ENCODE measurements around the gene CLCN4.

The CLCN4 gene

DNA sequence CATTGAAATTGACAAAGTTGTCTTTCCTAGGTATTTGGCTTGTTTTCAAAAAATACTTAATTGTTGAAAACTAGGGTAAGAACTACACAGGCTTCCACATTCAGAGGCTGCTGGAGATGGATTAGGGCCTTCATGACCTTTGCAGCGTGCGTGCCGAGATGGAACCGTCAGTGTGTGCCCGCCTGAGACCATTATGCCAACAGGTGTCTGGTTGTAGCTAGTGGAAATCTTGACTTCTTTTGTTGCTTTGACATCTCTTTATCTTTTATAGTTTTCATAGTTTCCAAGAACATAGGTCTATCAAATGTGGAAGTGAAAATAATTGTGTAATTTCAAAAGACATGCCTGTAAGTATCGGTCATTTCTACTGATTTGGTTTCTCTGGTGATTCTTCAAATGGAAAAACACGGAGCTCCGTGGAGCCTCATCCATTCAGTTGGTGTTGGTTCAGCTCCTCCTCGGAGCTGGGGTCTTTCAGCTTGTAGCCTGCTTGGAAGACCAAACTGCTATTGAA is 38.9 kb upstream of the CLCN4 start:
- H3K4me3 ChIP-seq (ENCODE audit: low read depth, low read length), result no peak overlapping the region
- no peak overlapping the region for H2AFZ ChIP-seq (ENCODE audit: low read length, unreplicated experiment)
- no peaks in the 10 kb centered on the region for H3K4me1 ChIP-seq (ENCODE audit: control insufficient read depth, insufficient read depth, low read length, unreplicated experiment)
- no peaks in the 10 kb centered on the region for H3K27me3 ChIP-seq (ENCODE audit: insufficient read depth, low read length)
- H3K36me3 ChIP-seq (ENCODE audit: insufficient read depth, low read length), result peaks cover 64% of the 10 kb centered on the region
- no peaks in the 10 kb centered on the region for H3K79me2 ChIP-seq (ENCODE audit: control insufficient read depth, insufficient read depth, low read length, unreplicated experiment)
- H3K27ac ChIP-seq (ENCODE audit: low read depth, low read length), result no peak overlapping the region

DNA sequence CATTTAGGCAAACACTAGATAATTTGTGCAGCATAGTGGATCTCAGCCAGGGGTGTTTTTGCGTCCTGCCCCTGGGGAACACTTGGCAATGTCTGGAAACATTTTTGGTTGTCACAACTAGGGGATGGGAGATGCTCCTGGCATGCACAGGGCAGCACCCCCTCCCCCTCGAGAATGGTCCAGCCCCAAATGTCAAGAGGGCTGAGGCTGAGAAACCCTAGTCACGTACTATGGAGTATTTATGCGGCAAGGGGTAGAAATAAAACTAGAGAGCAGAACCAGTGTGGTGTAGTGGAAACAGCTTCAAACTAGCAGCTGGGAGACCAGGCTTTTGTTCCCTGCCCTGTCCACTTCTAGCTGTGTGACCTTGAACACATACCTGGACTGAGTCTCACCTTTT is 38.2 kb upstream of the CLCN4 start:
- no peaks in the 10 kb centered on the region for H3K79me2 ChIP-seq (ENCODE audit: control insufficient read depth, insufficient read depth, low read length, unreplicated experiment)
- no peak overlapping the region for H3K27ac ChIP-seq (ENCODE audit: low read depth, low read length)
- no peak overlapping the region for H3K4me3 ChIP-seq (ENCODE audit: low read depth, low read length)
- no peaks in the 10 kb centered on the region for H3K4me1 ChIP-seq (ENCODE audit: control insufficient read depth, insufficient read depth, low read length, unreplicated experiment)
- H3K27me3 ChIP-seq (ENCODE audit: insufficient read depth, low read length), result no peaks in the 10 kb centered on the region
- H2AFZ ChIP-seq (ENCODE audit: low read length, unreplicated experiment), result no peak overlapping the region
- peaks cover 66% of the 10 kb centered on the region for H3K36me3 ChIP-seq (ENCODE audit: insufficient read depth, low read length)

DNA sequence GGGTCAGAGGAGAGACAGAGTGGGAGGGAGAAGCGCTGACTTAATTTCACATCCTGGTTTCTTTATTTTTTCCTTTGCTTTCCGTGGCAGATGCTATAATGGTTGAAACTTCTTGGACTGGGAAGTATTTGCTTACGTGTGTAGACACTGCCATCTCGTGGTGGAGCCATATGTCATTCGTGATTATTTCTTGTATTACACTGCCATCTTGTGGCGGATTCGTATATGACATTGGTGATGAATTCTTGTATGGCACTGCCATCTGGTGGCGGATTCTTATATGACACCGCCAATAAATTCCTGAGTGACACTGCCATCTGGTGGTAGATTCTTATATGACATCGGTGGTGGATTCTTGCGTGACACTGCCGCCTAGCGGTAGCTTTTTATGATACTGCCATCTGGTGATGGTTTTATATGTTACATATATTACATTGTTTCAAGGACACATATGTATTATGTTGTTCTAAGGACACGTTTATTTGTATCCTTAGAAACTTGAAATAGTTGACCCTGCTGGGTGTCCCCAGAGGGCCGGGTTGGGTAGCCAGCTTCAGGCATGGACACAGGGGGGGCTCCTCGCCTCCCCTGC is 37.3 kb upstream of the CLCN4 start:
- H3K79me2 ChIP-seq (ENCODE audit: control insufficient read depth, insufficient read depth, low read length, unreplicated experiment), result no peaks in the 10 kb centered on the region
- H2AFZ ChIP-seq (ENCODE audit: low read length, unreplicated experiment), result no peak overlapping the region
- no peaks in the 10 kb centered on the region for H3K4me1 ChIP-seq (ENCODE audit: control insufficient read depth, insufficient read depth, low read length, unreplicated experiment)
- no peak overlapping the region for H3K27ac ChIP-seq (ENCODE audit: low read depth, low read length)
- no peaks in the 10 kb centered on the region for H3K27me3 ChIP-seq (ENCODE audit: insufficient read depth, low read length)
- peaks cover 71% of the 10 kb centered on the region for H3K36me3 ChIP-seq (ENCODE audit: insufficient read depth, low read length)
- no peak overlapping the region for H3K4me3 ChIP-seq (ENCODE audit: low read depth, low read length)

DNA sequence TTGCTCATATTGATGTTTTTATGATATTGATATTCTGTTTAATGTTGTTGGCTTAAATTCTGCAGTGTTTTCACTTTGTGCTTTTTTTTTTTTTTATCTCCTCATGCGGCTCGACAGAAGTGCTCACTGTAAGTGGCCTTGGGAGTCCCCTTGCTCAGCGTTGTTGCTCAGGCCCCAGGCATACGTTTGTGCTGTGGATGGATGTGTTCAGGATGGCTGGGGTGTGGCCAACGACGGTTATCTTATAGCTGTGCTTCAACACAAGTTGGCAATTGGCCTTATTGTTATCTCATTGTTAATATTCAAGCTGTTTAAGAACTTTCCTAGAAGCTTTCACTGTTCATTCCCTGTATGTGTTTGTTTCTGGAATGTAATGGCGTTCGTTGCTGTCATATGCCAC is 36.4 kb upstream of the CLCN4 start:
- Histone ChIP-seq H3K4me3 (ENCODE audit: low read depth, low read length) (no peak overlapping the region), H3K27me3 (ENCODE audit: insufficient read depth, low read length) (no peaks in the 10 kb centered on the region), H3K36me3 (ENCODE audit: insufficient read depth, low read length) (peaks cover 66% of the 10 kb centered on the region), H3K27ac (ENCODE audit: low read depth, low read length) (no peak overlapping the region), H2AFZ (ENCODE audit: low read length, unreplicated experiment) (no peak overlapping the region), H3K79me2 (ENCODE audit: control insufficient read depth, insufficient read depth, low read length, unreplicated experiment) (no peaks in the 10 kb centered on the region), H3K4me1 (ENCODE audit: control insufficient read depth, insufficient read depth, low read length, unreplicated experiment) (no peaks in the 10 kb centered on the region)

DNA sequence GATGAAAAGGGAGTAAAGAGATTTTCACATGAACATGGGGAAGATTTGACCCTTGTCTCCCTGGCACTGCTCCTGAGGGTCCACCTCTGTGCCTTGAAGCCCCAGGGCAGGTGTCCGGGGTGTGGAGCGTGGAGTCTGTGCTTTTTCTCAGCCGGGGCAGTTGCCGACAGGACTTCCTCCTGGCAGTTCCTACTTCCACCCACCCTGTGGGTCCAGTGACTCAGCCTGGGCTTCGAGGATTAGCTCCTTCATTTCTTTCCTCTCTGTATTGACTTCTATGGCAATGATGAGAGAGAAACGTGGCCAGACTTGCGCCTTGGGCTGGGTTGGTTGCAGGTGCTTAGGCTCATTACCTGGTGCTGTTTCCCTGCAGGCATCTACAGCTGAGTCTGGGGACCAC is 35.9 kb upstream of the CLCN4 start:
- no peaks in the 10 kb centered on the region for H3K4me1 ChIP-seq (ENCODE audit: control insufficient read depth, insufficient read depth, low read length, unreplicated experiment)
- peaks cover 66% of the 10 kb centered on the region for H3K36me3 ChIP-seq (ENCODE audit: insufficient read depth, low read length)
- no peaks in the 10 kb centered on the region for H3K27me3 ChIP-seq (ENCODE audit: insufficient read depth, low read length)
- no peaks in the 10 kb centered on the region for H3K79me2 ChIP-seq (ENCODE audit: control insufficient read depth, insufficient read depth, low read length, unreplicated experiment)
- no peak overlapping the region for H3K27ac ChIP-seq (ENCODE audit: low read depth, low read length)
- no peak overlapping the region for H2AFZ ChIP-seq (ENCODE audit: low read length, unreplicated experiment)
- H3K4me3 ChIP-seq (ENCODE audit: low read depth, low read length), result no peak overlapping the region

DNA sequence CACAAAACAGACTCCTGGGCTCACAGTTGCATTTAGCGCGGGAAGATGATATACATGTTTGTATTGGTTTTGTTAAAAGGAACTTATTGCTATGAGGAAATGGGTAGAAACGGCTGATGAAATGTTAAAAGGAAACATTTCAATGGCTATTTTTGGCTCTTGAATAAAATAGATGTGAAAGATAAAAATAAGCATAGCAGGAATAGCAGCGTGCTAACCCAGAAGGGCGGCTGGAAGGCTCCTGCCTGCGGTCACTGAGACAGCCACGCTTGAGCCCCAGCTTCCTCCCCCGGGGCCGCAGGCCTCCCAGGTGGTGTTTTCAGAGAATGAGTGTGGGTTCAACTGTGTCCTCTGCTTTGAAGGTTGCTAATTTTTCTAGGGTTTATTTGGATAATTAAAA is 35.0 kb upstream of the CLCN4 start:
- Histone ChIP-seq H3K4me1 (ENCODE audit: control insufficient read depth, insufficient read depth, low read length, unreplicated experiment) (no peaks in the 10 kb centered on the region), H3K27ac (ENCODE audit: low read depth, low read length) (no peak overlapping the region), H2AFZ (ENCODE audit: low read length, unreplicated experiment) (no peak overlapping the region), H3K36me3 (ENCODE audit: insufficient read depth, low read length) (peaks cover 62% of the 10 kb centered on the region), H3K27me3 (ENCODE audit: insufficient read depth, low read length) (no peaks in the 10 kb centered on the region), H3K79me2 (ENCODE audit: control insufficient read depth, insufficient read depth, low read length, unreplicated experiment) (no peaks in the 10 kb centered on the region), H3K4me3 (ENCODE audit: low read depth, low read length) (no peak overlapping the region)

DNA sequence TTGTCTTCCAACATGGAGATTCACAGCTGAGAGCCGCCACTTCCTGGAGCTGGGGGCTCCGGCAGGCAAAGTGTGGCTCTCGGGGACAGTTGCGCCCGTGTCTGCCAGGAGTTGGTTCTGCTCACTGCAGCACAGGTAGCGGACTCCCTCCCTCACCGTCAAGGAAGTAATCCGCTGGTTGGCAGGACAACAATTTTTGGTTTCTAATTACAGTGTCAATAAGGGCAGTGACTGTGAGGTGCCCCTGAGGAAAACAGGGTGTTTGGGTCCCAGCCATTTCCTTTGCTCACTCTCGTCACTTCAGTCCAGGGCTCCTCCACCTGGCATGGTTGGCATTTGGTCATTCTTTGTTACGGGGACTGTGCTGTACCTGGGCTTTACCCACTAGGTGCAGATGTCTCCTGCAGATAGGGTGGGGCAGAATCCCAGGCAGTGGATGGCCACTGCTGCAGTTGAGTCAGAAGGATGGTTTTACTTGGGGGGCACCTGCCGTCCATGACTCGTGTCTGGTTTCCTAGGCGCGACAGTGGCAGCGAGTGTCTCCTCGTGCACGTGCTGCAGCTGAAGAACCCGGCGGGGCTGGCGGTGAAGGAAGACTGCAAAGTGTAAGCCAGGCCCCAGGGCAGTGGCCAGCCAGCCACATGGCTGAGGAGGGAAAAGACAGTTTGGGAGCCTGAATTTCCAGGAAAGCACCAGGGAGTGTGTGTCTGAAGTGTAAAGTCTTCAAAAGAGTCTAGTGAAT is 32.1 kb upstream of the CLCN4 start:
- H3K79me2 ChIP-seq (ENCODE audit: control insufficient read depth, insufficient read depth, low read length, unreplicated experiment), result no peaks in the 10 kb centered on the region
- no peak overlapping the region for H3K4me3 ChIP-seq (ENCODE audit: low read depth, low read length)
- H3K4me1 ChIP-seq (ENCODE audit: control insufficient read depth, insufficient read depth, low read length, unreplicated experiment), result no peaks in the 10 kb centered on the region
- no peak overlapping the region for H3K27ac ChIP-seq (ENCODE audit: low read depth, low read length)
- H2AFZ ChIP-seq (ENCODE audit: low read length, unreplicated experiment), result no peak overlapping the region
- H3K36me3 ChIP-seq (ENCODE audit: insufficient read depth, low read length), result peaks cover 44% of the 10 kb centered on the region
- H3K27me3 ChIP-seq (ENCODE audit: insufficient read depth, low read length), result no peaks in the 10 kb centered on the region

DNA sequence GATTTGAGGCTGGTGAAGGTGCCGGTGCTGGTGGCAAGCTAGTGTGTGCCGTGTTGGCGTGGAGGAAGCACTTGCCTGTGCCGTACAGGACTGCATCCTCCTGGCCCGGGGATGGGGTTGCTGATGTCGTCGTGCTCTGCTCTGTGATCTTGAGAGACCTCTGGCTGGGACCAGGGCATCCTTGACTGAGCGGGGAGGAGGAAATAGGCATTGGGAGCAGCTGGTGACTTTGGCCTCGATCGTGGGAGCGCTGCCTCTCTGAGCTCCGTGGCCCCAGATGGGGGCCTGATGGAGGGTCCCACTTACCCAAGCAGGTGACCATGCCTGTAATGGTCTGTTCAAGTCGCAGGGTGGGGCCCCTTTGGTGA is 31.5 kb upstream of the CLCN4 start:
- Histone ChIP-seq H3K4me3 (ENCODE audit: low read depth, low read length) (no peak overlapping the region), H3K27ac (ENCODE audit: low read depth, low read length) (no peak overlapping the region), H3K27me3 (ENCODE audit: insufficient read depth, low read length) (no peaks in the 10 kb centered on the region), H3K4me1 (ENCODE audit: control insufficient read depth, insufficient read depth, low read length, unreplicated experiment) (no peaks in the 10 kb centered on the region), H3K36me3 (ENCODE audit: insufficient read depth, low read length) (peaks cover 38% of the 10 kb centered on the region), H3K79me2 (ENCODE audit: control insufficient read depth, insufficient read depth, low read length, unreplicated experiment) (no peaks in the 10 kb centered on the region), H2AFZ (ENCODE audit: low read length, unreplicated experiment) (no peak overlapping the region)

DNA sequence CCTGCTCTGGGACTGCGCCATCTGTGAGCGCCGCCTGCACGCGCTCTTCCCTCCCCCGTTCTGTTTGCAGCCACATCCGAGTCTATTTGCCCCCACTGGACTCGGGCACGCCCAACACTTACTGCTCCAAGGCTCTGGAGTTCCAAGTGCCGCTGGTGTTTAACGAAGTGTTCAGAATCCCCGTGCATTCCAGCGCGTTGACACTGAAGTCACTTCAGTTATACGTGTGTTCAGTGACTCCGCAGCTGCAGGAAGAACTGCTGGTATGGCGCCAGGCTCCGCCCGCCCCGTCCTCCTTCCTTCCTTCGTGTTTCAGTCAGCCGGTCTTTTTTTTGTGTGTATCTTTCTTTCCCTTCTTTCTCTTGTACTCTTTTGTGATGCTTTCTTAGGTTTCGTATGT is 30.7 kb upstream of the CLCN4 start:
- no peak overlapping the region for H2AFZ ChIP-seq (ENCODE audit: low read length, unreplicated experiment)
- no peak overlapping the region for H3K27ac ChIP-seq (ENCODE audit: low read depth, low read length)
- H3K4me1 ChIP-seq (ENCODE audit: control insufficient read depth, insufficient read depth, low read length, unreplicated experiment), result no peaks in the 10 kb centered on the region
- H3K79me2 ChIP-seq (ENCODE audit: control insufficient read depth, insufficient read depth, low read length, unreplicated experiment), result no peaks in the 10 kb centered on the region
- H3K27me3 ChIP-seq (ENCODE audit: insufficient read depth, low read length), result no peaks in the 10 kb centered on the region
- peaks cover 38% of the 10 kb centered on the region for H3K36me3 ChIP-seq (ENCODE audit: insufficient read depth, low read length)
- no peak overlapping the region for H3K4me3 ChIP-seq (ENCODE audit: low read depth, low read length)

DNA sequence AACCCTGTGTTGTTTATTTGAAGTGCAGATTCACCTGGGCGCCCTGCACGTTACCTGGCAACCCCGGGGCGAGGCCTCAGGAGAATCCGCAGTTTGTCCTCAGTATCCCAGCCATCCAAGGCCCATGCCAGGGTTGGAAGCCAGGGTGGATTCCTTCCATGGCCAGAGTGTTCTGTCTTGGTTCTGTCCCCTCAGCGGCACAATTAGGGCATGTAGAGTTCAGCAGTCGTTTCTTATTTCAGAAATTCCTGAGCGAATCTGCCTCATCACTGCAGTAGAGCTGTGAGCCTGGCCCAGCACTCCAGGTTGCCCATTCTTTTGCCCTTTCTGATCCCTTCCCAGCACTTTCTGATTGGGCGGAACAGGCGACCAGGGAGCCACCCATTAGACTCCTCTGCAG is 29.9 kb upstream of the CLCN4 start:
- Histone ChIP-seq H3K4me3 (ENCODE audit: low read depth, low read length) (no peak overlapping the region), H2AFZ (ENCODE audit: low read length, unreplicated experiment) (no peak overlapping the region), H3K27ac (ENCODE audit: low read depth, low read length) (no peak overlapping the region), H3K79me2 (ENCODE audit: control insufficient read depth, insufficient read depth, low read length, unreplicated experiment) (no peaks in the 10 kb centered on the region), H3K36me3 (ENCODE audit: insufficient read depth, low read length) (peaks cover 32% of the 10 kb centered on the region), H3K27me3 (ENCODE audit: insufficient read depth, low read length) (no peaks in the 10 kb centered on the region), H3K4me1 (ENCODE audit: control insufficient read depth, insufficient read depth, low read length, unreplicated experiment) (no peaks in the 10 kb centered on the region)

DNA sequence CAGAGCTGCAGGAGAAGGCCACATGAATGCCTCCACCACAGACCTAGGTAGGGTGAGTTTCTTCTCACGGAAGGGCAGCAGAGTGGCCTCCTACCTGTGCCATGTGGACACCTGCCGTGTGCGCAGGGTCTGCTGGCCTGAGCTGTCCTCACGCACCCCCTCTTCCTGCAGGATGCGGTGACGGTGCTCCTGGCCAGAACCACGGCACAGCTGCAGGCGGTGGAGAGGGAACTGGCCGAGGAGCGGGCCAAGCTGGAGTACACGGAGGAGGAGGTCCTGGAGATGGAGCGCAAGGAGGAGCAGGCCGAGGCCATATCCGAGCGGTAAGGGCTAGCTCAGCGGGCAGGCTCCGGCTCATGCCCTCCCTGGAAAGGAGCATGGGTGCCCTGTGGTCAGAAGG is 28.4 kb upstream of the CLCN4 start:
- no peak overlapping the region for H2AFZ ChIP-seq (ENCODE audit: low read length, unreplicated experiment)
- H3K4me1 ChIP-seq (ENCODE audit: control insufficient read depth, insufficient read depth, low read length, unreplicated experiment), result no peaks in the 10 kb centered on the region
- no peak overlapping the region for H3K27ac ChIP-seq (ENCODE audit: low read depth, low read length)
- H3K4me3 ChIP-seq (ENCODE audit: low read depth, low read length), result no peak overlapping the region
- H3K79me2 ChIP-seq (ENCODE audit: control insufficient read depth, insufficient read depth, low read length, unreplicated experiment), result no peaks in the 10 kb centered on the region
- H3K36me3 ChIP-seq (ENCODE audit: insufficient read depth, low read length), result peaks cover 20% of the 10 kb centered on the region; the same call in 1 of the 2 replicates
- no peaks in the 10 kb centered on the region for H3K27me3 ChIP-seq (ENCODE audit: insufficient read depth, low read length)
